Panc1 (cell line): ENCODE results near the gene SLC46A2.

Source experiments
- POLR2AphosphoS5 ChIP-seq: IDR thresholded peaks from 2 replicates; pipeline ENCODE4 v1.6.1; 2012; ENCODE audit warnings: mild to moderate bottlenecking, low read depth, low read length, moderate library complexity
- SIN3A ChIP-seq: IDR thresholded peaks from 2 replicates; pipeline ENCODE4 v1.6.1; 2012; ENCODE audit warnings: low read depth, mild to moderate bottlenecking, low read length, moderate library complexity, borderline replicate concordance; ENCODE audit not compliant: insufficient read depth
- TCF7L2 ChIP-seq: IDR thresholded peaks from 2 replicates; pipeline ENCODE4 v1.6.1; 2011; ENCODE audit warnings: mild to moderate bottlenecking, low read depth, low read length, inconsistent platforms
- TF ChIP-seq, protein P1 (sequence below), 2 experiments: IDR thresholded peaks; 2 replicates each; pipeline ENCODE4 v1.6.1; 2011 to 2012; ENCODE audit warnings: low read depth in 2 of 2, control low read depth in 1 of 2, low read length in 1 of 2, mild to moderate bottlenecking in 1 of 2, moderate library complexity in 1 of 2; ENCODE audit not compliant: insufficient read depth in 1 of 2
- TF ChIP-seq, protein P2 (sequence below): fragments of 450-650 bp; IDR thresholded peaks from 2 replicates; pipeline ENCODE4 v1.5.1; 2017; ENCODE audit warnings: mild to moderate bottlenecking

DNA sequence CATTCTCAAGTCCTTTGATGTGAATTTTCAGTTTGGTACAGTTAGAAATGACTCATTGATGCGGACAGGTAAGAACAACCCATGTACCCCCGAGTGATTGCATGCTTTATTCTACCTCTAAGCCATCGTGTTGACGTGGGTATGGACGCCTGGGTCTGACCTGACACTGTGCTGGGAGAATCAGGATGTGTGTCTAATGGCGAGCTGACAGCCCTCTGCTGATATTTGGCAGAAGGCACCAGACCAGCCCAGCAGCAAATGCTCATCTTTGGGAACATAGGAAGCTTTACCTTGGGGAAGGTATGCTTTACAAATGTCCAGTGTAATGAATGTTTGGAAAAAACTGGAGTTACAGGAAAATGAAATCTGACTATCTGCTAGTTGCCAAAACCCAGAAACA is 20.1 kb downstream of the SLC46A2 start:
- TF ChIP-seq, protein P1, sequence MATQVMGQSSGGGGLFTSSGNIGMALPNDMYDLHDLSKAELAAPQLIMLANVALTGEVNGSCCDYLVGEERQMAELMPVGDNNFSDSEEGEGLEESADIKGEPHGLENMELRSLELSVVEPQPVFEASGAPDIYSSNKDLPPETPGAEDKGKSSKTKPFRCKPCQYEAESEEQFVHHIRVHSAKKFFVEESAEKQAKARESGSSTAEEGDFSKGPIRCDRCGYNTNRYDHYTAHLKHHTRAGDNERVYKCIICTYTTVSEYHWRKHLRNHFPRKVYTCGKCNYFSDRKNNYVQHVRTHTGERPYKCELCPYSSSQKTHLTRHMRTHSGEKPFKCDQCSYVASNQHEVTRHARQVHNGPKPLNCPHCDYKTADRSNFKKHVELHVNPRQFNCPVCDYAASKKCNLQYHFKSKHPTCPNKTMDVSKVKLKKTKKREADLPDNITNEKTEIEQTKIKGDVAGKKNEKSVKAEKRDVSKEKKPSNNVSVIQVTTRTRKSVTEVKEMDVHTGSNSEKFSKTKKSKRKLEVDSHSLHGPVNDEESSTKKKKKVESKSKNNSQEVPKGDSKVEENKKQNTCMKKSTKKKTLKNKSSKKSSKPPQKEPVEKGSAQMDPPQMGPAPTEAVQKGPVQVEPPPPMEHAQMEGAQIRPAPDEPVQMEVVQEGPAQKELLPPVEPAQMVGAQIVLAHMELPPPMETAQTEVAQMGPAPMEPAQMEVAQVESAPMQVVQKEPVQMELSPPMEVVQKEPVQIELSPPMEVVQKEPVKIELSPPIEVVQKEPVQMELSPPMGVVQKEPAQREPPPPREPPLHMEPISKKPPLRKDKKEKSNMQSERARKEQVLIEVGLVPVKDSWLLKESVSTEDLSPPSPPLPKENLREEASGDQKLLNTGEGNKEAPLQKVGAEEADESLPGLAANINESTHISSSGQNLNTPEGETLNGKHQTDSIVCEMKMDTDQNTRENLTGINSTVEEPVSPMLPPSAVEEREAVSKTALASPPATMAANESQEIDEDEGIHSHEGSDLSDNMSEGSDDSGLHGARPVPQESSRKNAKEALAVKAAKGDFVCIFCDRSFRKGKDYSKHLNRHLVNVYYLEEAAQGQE (IDR thresholded peaks at IDR 0.05; ENCODE audit: insufficient read depth in 1 of 2, low read depth in 2 of 2, low read length in 1 of 2), result no peak
- TF ChIP-seq, protein P2, sequence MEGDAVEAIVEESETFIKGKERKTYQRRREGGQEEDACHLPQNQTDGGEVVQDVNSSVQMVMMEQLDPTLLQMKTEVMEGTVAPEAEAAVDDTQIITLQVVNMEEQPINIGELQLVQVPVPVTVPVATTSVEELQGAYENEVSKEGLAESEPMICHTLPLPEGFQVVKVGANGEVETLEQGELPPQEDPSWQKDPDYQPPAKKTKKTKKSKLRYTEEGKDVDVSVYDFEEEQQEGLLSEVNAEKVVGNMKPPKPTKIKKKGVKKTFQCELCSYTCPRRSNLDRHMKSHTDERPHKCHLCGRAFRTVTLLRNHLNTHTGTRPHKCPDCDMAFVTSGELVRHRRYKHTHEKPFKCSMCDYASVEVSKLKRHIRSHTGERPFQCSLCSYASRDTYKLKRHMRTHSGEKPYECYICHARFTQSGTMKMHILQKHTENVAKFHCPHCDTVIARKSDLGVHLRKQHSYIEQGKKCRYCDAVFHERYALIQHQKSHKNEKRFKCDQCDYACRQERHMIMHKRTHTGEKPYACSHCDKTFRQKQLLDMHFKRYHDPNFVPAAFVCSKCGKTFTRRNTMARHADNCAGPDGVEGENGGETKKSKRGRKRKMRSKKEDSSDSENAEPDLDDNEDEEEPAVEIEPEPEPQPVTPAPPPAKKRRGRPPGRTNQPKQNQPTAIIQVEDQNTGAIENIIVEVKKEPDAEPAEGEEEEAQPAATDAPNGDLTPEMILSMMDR, result no peak
- no peak for TF ChIP-seq SIN3A
- TF ChIP-seq POLR2AphosphoS5, result no peak
- no peak for TF ChIP-seq TCF7L2
